Mesodermal cell (in vitro differentiated cells): ENCODE data around the gene DCST1.

Experiments used
- H3K27ac ChIP-seq: 2 replicates; pipeline ENCODE4 v1.7.0; 2013; ENCODE audit warnings: mild to moderate bottlenecking, low read depth, low read length, moderate library complexity; ENCODE audit not compliant: severe bottlenecking
- H3K36me3 ChIP-seq: 2 replicates; pipeline ENCODE4 v1.7.1; 2013; ENCODE audit warnings: mild to moderate bottlenecking, low read length, moderate library complexity; ENCODE audit not compliant: control insufficient read depth, insufficient read depth
- H3K4me1 ChIP-seq: one replicate; pipeline ENCODE4 v1.7.1; 2013; ENCODE audit warnings: mild to moderate bottlenecking, low read length; ENCODE audit not compliant: insufficient read depth, control insufficient read depth, poor library complexity, severe bottlenecking
- H3K4me3 ChIP-seq: 2 replicates; pipeline ENCODE4 v1.7.0; 2013; ENCODE audit warnings: low read length, control low read depth, mild to moderate bottlenecking; ENCODE audit not compliant: insufficient read depth, poor library complexity, severe bottlenecking; ENCODE audit errors: extremely low read depth
- H3K9me3 ChIP-seq: 2 replicates; pipeline ENCODE4 v1.7.1; 2013; ENCODE audit warnings: mild to moderate bottlenecking, low read length, moderate library complexity; ENCODE audit not compliant: control insufficient read depth
- WGBS, 2 experiments: methylation state at CpG; one replicate each; pipeline ENCODE4 v1.1.5; 2013; ENCODE audit warnings: missing lambda C conversion rate in 2 of 2; ENCODE audit not compliant: insufficient coverage in 2 of 2; 5-methylcytosine and 5-hydroxymethylcytosine counted together

DCST1 gene

GRCh38 chr1:155094622-155094948 lies 61.0 kb downstream of the DCST1 start:
- Histone ChIP-seq H3K4me1 (peaks cover 4% of the 10 kb centered on the region), H3K36me3 (no peaks in the 10 kb centered on the region), H3K4me3 (no peak overlapping the region), H3K9me3 (no peaks in the 10 kb centered on the region), H3K27ac (no peak overlapping the region)
- WGBS, 2 experiments: 71 to 90% methylated on average over 2 of the region's 2 CpGs

- no peaks in the 10 kb centered on the region for H3K36me3 ChIP-seq
- no peak overlapping the region for H3K27ac ChIP-seq
- no peak overlapping the region for H3K4me3 ChIP-seq
- WGBS, 2 experiments: 94 to 100% methylated on average over 4 of the region's 7 CpGs
- H3K9me3 ChIP-seq: no peaks in the 10 kb centered on the region
- H3K4me1 ChIP-seq: peaks cover 4% of the 10 kb centered on the region
These were observed 65.7 kb downstream of the DCST1 start for GRCh38 chr1:155099331-155099730.
